Mesendoderm (in vitro differentiated cells): ENCODE data around the gene DNAJC15.

Experiments
- DNase-seq: peaks from one replicate; pipeline ENCODE4 v3.0.0; 2013
- H2AK5ac ChIP-seq: 2 replicates; pipeline ENCODE4 v1.6.1; 2013; ENCODE audit warnings: low read length, inconsistent platforms
- H2BK120ac ChIP-seq: 2 replicates; pipeline ENCODE4 v1.6.1; 2013; ENCODE audit warnings: low read depth, mild to moderate bottlenecking, low read length, moderate library complexity, mixed read lengths
- H2BK15ac ChIP-seq: replicated peaks from 2 replicates; pipeline ENCODE4 v1.6.1; 2013; ENCODE audit warnings: low read depth, mild to moderate bottlenecking, moderate library complexity
- H2BK5ac ChIP-seq: 2 replicates; pipeline ENCODE4 v1.6.1; 2013; ENCODE audit warnings: low read length, inconsistent platforms
- H3K18ac ChIP-seq: 2 replicates; pipeline ENCODE4 v1.6.1; 2013; ENCODE audit warnings: mild to moderate bottlenecking, low read length, mixed read lengths
- H3K23ac ChIP-seq: one replicate; pipeline ENCODE4 v1.6.1; 2013; ENCODE audit warnings: low read length
- H3K27ac ChIP-seq: 2 replicates; pipeline ENCODE4 v1.5.1; 2013; ENCODE audit warnings: low read depth, mild to moderate bottlenecking, inconsistent platforms, low read length, moderate library complexity
- H3K27me3 ChIP-seq: 2 replicates; pipeline ENCODE4 v1.6.1; 2013; ENCODE audit warnings: low read length, control low read depth, mild to moderate bottlenecking, inconsistent platforms; ENCODE audit not compliant: insufficient read depth, poor library complexity
- H3K36me3 ChIP-seq: 2 replicates; pipeline ENCODE4 v1.6.1; 2013; ENCODE audit warnings: low read length, inconsistent platforms; ENCODE audit not compliant: control insufficient read depth, insufficient read depth
- H3K4ac ChIP-seq: one replicate; pipeline ENCODE4 v1.6.1; 2013; ENCODE audit warnings: low read depth, mild to moderate bottlenecking, low read length, moderate library complexity
- H3K4me1 ChIP-seq: 2 replicates; pipeline ENCODE4 v1.6.1; 2013; ENCODE audit warnings: low read depth, low read length, inconsistent platforms; ENCODE audit not compliant: control insufficient read depth
- H3K4me2 ChIP-seq: 2 replicates; pipeline ENCODE4 v1.6.1; 2013; ENCODE audit warnings: low read length
- H3K4me3 ChIP-seq: 2 replicates; pipeline ENCODE4 v1.5.1; 2013; ENCODE audit warnings: mild to moderate bottlenecking, low read length
- H3K56ac ChIP-seq: one replicate; pipeline ENCODE4 v1.6.1; 2013; ENCODE audit warnings: low read length
- H3K79me1 ChIP-seq: 2 replicates; pipeline ENCODE4 v1.6.1; 2013; ENCODE audit warnings: low read length, inconsistent platforms
- H3K79me2 ChIP-seq: 2 replicates; pipeline ENCODE4 v1.6.1; 2013; ENCODE audit warnings: mild to moderate bottlenecking, low read length; ENCODE audit not compliant: control insufficient read depth, insufficient read depth
- H3K9ac ChIP-seq: 2 replicates; pipeline ENCODE4 v1.6.1; 2013; ENCODE audit warnings: low read length, inconsistent platforms
- H4K5ac ChIP-seq: one replicate; pipeline ENCODE4 v1.6.1; 2013; ENCODE audit warnings: low read length
- H4K8ac ChIP-seq: one replicate; pipeline ENCODE4 v1.6.1; 2013; ENCODE audit warnings: low read depth, mild to moderate bottlenecking, control low read depth, low read length, moderate library complexity
- WGBS: extraction: QIAGEN DNeasy Blood & Tissue Kit; methylation state at CpG from one replicate; pipeline ENCODE4 v1.1.7; 2013; ENCODE audit warnings: low lambda C conversion rate, missing lambda C conversion rate; ENCODE audit not compliant: insufficient coverage; ENCODE audit errors: extremely low coverage; 5-methylcytosine and 5-hydroxymethylcytosine counted together

DNAJC15 gene

DNA sequence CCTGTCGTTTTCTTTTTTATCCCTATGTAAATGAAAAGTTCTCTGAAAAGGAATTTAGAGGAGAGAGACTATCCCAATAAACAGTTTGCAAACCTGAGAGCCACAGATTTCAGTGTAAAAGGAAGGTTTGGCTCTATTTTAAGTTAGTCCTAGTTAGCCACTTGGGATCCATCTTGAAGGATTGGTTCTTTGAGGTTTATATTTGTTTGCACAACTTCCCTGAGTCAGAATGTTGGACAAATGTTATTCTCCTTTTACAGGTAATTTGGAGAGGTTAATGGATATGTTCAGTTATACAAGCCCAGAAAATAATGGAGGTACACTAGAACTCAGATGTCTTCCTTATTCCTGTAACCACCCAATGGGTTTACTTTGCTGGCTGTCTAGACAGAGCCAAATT lies 2.6 kb upstream of the DNAJC15 start:
- no peak overlapping the region for H3K4me3 ChIP-seq
- no peak overlapping the region for H4K5ac ChIP-seq
- no peak overlapping the region for H3K23ac ChIP-seq
- H3K4me2 ChIP-seq = no peak overlapping the region
- H2AK5ac ChIP-seq = no peak overlapping the region
- no peaks in the 10 kb centered on the region for H3K27me3 ChIP-seq
- no peak overlapping the region for H3K27ac ChIP-seq
- H2BK120ac ChIP-seq = no peak overlapping the region
- DNase-seq = no peak
- H3K56ac ChIP-seq = no peak overlapping the region
- H3K79me2 ChIP-seq = no peaks in the 10 kb centered on the region
- H3K36me3 ChIP-seq = no peaks in the 10 kb centered on the region
- no peak overlapping the region for H3K9ac ChIP-seq
- H2BK15ac ChIP-seq = no peak overlapping the region
- WGBS = no CpG with 5 or more reads among the region's 1 CpG
- H2BK5ac ChIP-seq = no peak overlapping the region
- H3K4ac ChIP-seq = no peak overlapping the region
- no peaks in the 10 kb centered on the region for H3K4me1 ChIP-seq
- H3K18ac ChIP-seq = no peak overlapping the region
- H4K8ac ChIP-seq = no peak overlapping the region
- no peaks in the 10 kb centered on the region for H3K79me1 ChIP-seq

DNA sequence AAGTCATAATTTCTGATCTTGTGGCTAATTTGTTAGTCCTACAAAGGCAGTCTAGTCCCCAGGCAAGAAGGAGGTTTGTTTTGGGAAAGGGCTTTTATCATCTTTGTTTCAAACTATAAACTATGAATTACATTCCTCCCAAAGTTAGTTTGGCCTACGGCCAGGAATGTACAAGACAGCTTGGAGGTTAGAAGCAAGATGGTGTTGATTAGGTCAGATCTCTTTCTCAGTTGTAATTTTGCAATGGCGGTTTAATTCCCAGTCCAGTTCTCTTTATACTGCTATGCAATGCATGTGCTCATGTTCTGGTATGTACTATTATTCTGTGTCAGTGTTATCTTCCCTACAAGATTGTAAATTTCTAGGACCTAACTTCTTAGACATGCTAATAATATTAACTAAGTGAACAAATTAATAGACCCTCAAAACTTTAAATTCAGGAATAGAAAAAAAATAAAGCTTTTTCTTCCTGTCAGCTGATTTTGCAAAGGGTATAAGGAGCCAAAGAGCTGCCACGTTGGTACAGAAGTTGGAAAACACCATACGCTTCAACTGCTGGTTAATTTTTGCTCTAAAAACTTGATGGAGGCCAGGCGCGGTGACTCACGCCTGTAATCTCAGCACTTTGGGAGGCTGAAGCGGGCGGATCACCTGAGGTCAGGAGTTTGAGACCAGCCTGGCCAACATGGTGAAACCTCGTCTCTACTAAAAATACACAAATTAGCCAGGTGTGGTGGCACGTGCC lies 1.3 kb upstream of the DNAJC15 start:
- Histone ChIP-seq H3K4ac (no peak overlapping the region), H3K27ac (no peak overlapping the region), H3K9ac (no peak overlapping the region), H2BK5ac (no peak overlapping the region), H2AK5ac (no peak overlapping the region), H3K4me3 (no peak overlapping the region), H4K5ac (no peak overlapping the region), H3K18ac (no peak overlapping the region), H3K4me1 (no peaks in the 10 kb centered on the region), H2BK15ac (no peak overlapping the region), H2BK120ac (no peak overlapping the region), H3K23ac (no peak overlapping the region), H4K8ac (no peak overlapping the region), H3K4me2 (no peak overlapping the region), H3K27me3 (no peaks in the 10 kb centered on the region), H3K79me1 (no peaks in the 10 kb centered on the region), H3K79me2 (no peaks in the 10 kb centered on the region), H3K56ac (no peak overlapping the region), H3K36me3 (no peaks in the 10 kb centered on the region)
- no CpG with 5 or more reads among the region's 11 CpGs for WGBS
- no peak for DNase-seq

DNA sequence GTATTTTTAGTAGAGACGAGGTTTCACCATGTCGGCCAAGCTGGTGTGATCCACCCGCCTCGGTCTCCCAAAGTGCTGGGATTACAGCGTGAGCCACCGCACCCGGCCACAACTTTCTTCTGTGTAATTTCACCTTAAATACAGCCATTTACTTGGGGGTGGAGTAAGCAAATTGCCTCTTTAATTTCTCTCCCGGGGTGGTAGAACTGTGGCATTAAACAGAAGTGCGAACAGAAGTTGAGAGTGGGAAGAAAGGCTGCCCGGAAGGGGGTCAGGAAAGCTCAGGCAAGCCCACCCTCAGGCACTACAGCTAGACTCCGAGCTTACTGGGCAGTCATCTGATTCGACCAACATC lies 475 bp upstream of the DNAJC15 start:
- H3K4me3 ChIP-seq = no peak overlapping the region
- no CpG with 5 or more reads among the region's 12 CpGs for WGBS
- H3K23ac ChIP-seq = no peak overlapping the region

DNA sequence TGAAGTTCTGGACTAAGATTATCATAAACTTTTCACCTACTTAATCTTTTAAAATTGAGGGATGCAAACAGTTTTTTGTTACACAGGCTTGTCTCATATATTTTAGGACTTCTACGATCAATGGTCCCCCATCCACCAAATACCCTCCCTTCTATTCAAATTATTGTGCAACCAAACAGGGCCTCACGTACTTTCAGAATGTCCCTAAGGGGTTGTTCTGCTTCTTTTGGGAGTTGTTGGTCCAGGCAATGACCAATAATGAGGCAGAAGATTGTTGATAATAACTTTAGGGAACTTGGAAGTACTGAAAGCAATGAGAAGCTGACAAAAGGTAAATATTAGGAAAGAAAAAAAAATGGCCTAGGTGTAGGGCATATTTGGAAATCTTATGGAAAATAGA lies 2.9 kb downstream of the DNAJC15 start:
- Histone ChIP-seq H4K5ac (no peak overlapping the region), H3K4me1 (no peaks in the 10 kb centered on the region), H2BK15ac (no peak overlapping the region), H3K56ac (no peak overlapping the region), H3K36me3 (no peaks in the 10 kb centered on the region), H3K18ac (no peak overlapping the region), H2BK120ac (no peak overlapping the region), H3K9ac (no peak overlapping the region), H3K79me2 (no peaks in the 10 kb centered on the region), H3K27ac (no peak overlapping the region), H3K4me3 (no peak overlapping the region), H3K23ac (no peak overlapping the region), H3K79me1 (no peaks in the 10 kb centered on the region), H2AK5ac (no peak overlapping the region), H3K4ac (no peak overlapping the region), H3K27me3 (no peaks in the 10 kb centered on the region), H2BK5ac (no peak overlapping the region), H3K4me2 (no peak overlapping the region), H4K8ac (no peak overlapping the region)
- no CpG with 5 or more reads among the region's 2 CpGs for WGBS
- no peak for DNase-seq

More for the DNA sequence above, 475 bp upstream of the DNAJC15 start:
- peak overlapping the region; percentile 65 for H3K9ac ChIP-seq
- H4K8ac ChIP-seq = no peak overlapping the region
- H3K27ac ChIP-seq = no peak overlapping the region
- no peaks in the 10 kb centered on the region for H3K36me3 ChIP-seq
- H2BK15ac ChIP-seq = no peak overlapping the region
- no peak overlapping the region for H2AK5ac ChIP-seq
- H3K18ac ChIP-seq = no peak overlapping the region
- peak overlapping the region; percentile 24 for H3K4me2 ChIP-seq
- H3K56ac ChIP-seq = peak overlapping the region; percentile 78
- no peak overlapping the region for H3K4ac ChIP-seq
- no peak overlapping the region for H2BK5ac ChIP-seq
- no peak for DNase-seq
- H2BK120ac ChIP-seq = no peak overlapping the region
- no peak overlapping the region for H4K5ac ChIP-seq
- H3K79me1 ChIP-seq = no peaks in the 10 kb centered on the region
- H3K27me3 ChIP-seq = no peaks in the 10 kb centered on the region
- H3K4me1 ChIP-seq = no peaks in the 10 kb centered on the region
- no peaks in the 10 kb centered on the region for H3K79me2 ChIP-seq

DNA sequence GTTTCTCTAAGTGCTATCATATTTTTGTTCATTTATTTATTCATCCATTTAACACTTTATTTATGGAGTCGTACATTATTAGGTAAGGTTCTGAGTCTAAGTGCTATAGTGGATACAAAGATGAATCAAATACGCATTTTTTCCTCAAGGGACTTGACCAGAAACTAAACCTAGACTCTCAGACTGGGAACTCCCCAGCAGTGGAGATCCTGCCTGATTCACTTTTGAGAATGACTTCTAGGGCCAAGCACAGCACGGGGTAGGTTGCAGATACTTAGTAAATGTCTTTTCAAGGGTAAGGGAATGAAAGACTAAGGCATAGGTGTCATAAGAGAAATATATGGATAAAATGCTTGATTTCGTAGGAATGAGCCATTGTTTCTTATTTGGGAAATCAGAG lies 7.2 kb downstream of the DNAJC15 start:
- H3K79me2 ChIP-seq = no peaks in the 10 kb centered on the region
- WGBS = no CpG with 5 or more reads among the region's 4 CpGs
- H3K4me3 ChIP-seq = no peak overlapping the region
- no peaks in the 10 kb centered on the region for H3K27me3 ChIP-seq
- no peak overlapping the region for H3K4ac ChIP-seq
- H3K9ac ChIP-seq = no peak overlapping the region
- H2BK15ac ChIP-seq = no peak overlapping the region
- no peak overlapping the region for H3K18ac ChIP-seq
- H3K56ac ChIP-seq = no peak overlapping the region
- H3K27ac ChIP-seq = no peak overlapping the region
- H3K4me2 ChIP-seq = no peak overlapping the region
- H2BK5ac ChIP-seq = no peak overlapping the region
- H2BK120ac ChIP-seq = no peak overlapping the region
- H3K23ac ChIP-seq = no peak overlapping the region
- no peak overlapping the region for H2AK5ac ChIP-seq
- no peaks in the 10 kb centered on the region for H3K4me1 ChIP-seq
- no peaks in the 10 kb centered on the region for H3K79me1 ChIP-seq
- no peaks in the 10 kb centered on the region for H3K36me3 ChIP-seq
- DNase-seq = no peak
- H4K8ac ChIP-seq = no peak overlapping the region
- H4K5ac ChIP-seq = no peak overlapping the region

DNA sequence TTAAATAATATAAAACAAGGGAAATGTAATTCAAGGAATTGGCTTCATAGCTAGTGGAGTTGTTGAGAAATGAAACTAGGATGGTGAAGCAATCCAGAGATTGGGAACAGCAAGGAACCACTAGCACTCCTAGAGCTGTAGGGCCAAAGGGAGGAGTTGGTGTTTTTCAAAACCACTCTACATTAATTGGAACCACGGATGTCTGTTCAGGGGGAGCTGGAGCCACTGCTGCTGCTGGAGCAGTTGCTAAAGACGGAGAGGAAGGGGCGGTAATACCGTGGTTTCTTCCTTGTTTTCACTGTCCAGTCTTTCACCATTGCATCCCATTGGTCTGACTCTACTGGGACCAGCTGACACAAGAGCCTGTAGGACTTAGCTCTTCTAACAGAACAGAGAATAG lies 8.5 kb downstream of the DNAJC15 start:
- Histone ChIP-seq H3K4me2 (no peak overlapping the region), H2BK120ac (no peak overlapping the region), H3K9ac (no peak overlapping the region), H3K56ac (no peak overlapping the region), H3K23ac (no peak overlapping the region), H2AK5ac (no peak overlapping the region), H3K4me3 (no peak overlapping the region), H3K79me2 (no peaks in the 10 kb centered on the region), H2BK5ac (no peak overlapping the region), H2BK15ac (no peak overlapping the region), H3K79me1 (no peaks in the 10 kb centered on the region), H3K4ac (no peak overlapping the region), H3K18ac (no peak overlapping the region), H3K36me3 (no peaks in the 10 kb centered on the region), H4K5ac (no peak overlapping the region), H4K8ac (no peak overlapping the region), H3K4me1 (peaks cover 3% of the 10 kb centered on the region), H3K27me3 (no peaks in the 10 kb centered on the region), H3K27ac (no peak overlapping the region)
- WGBS = no CpG with 5 or more reads among the region's 4 CpGs
- DNase-seq = no peak
